Head of caudate nucleus (tissue), 42 donors: ENCODE measurements around the gene PDCD6IP.
"Not testable (repeated sequence)": the region's sequence is repeated elsewhere in the genome, so short reads cannot be mapped to it uniquely, and the experiment has no call there.

Source experiments
- DNase-seq, 42 donors: peaks; one replicate each; pipeline versions ENCODE4 v3.0.0 to v3.0.0-alpha.2; 2020 to 2021; ENCODE audit warnings: mixed read lengths in 7 of 42
- intact Hi-C: fragments of 100-400 bp; cut with DNase I; formaldehyde crosslinking; loops from one replicate; pipeline ENCODE4 v1.15.0; 2022

The PDCD6IP gene, protein sequence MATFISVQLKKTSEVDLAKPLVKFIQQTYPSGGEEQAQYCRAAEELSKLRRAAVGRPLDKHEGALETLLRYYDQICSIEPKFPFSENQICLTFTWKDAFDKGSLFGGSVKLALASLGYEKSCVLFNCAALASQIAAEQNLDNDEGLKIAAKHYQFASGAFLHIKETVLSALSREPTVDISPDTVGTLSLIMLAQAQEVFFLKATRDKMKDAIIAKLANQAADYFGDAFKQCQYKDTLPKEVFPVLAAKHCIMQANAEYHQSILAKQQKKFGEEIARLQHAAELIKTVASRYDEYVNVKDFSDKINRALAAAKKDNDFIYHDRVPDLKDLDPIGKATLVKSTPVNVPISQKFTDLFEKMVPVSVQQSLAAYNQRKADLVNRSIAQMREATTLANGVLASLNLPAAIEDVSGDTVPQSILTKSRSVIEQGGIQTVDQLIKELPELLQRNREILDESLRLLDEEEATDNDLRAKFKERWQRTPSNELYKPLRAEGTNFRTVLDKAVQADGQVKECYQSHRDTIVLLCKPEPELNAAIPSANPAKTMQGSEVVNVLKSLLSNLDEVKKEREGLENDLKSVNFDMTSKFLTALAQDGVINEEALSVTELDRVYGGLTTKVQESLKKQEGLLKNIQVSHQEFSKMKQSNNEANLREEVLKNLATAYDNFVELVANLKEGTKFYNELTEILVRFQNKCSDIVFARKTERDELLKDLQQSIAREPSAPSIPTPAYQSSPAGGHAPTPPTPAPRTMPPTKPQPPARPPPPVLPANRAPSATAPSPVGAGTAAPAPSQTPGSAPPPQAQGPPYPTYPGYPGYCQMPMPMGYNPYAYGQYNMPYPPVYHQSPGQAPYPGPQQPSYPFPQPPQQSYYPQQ

DNA sequence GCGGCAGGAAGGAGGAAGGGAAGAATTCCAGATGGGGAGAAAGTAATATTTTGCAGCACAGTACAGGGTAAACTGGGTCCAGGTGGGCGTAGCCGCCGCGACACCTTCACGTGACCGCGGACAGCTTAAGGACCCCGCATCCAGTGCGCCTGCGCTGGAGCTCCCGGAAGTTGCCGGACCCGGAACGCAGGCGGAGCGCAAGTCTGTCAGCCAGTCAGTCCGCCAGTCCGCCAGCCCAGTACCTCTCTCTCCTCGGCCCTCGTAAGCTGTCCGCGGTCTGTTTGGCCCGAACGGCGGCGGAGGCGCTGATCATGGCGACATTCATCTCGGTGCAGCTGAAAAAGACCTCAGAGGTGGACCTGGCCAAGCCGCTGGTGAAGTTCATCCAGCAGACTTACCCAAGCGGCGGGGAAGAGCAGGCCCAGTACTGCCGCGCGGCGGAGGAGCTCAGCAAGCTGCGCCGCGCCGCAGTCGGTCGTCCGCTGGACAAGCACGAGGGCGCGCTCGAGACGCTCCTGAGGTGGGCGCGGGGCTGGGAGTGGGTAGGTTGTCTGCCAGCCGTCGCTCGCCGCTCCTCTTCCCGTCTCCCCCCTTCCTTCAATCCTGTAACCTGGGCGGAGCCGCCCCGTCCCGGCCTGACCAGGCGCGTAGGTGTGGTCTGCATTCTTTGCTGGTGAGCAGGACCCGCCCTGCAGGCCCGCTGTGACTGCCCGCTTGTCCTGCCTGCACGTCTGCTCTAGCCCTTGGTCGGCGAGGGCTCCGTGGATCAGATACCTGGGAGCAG lies at the start of gene PDCD6IP:
TSS of gene PDCD6IP (plus strand) at position 213 of the 784 bp plus-strand sequence. CDS start at position 312, 99 bp downstream.
- intact Hi-C loops: loop anchor here (5.0 kb wide), 1 partner anchor 356 kb away; the partner anchor contains the start of gene UBP1

GRCh38 chr3:33749546-33750210 lies 48.8 kb upstream of the PDCD6IP start:
- intact Hi-C loops: no loop called here
- DNase-seq: no peak

More for the DNA sequence above, at the start of gene PDCD6IP:
- peak; percentile 84 to 97 (median 93) for DNase-seq

DNA sequence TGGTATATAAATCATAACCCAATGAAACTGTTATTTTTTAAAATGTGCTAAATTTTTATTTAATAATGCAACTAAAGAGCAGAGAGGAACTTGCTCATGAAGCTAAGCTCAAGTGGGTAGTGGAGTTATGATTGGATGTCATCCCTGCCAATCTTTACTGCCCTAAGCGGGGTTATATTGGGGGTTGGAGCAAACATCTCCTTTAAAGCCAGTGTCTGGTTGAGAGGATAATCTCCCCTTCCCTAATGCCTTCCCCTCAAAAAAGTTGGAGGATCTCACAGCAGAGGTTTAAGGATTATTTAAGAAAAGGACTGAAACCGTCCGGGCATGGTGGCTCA lies 48.2 kb upstream of the PDCD6IP start:
- intact Hi-C loops: no loop called here

GRCh38 chr3:33751336-33751735 lies 47.1 kb upstream of the PDCD6IP start:
- no peak for DNase-seq
- intact Hi-C loops: no loop called here

More for the DNA sequence above, 48.2 kb upstream of the PDCD6IP start:
- DNase-seq: no peak

DNA sequence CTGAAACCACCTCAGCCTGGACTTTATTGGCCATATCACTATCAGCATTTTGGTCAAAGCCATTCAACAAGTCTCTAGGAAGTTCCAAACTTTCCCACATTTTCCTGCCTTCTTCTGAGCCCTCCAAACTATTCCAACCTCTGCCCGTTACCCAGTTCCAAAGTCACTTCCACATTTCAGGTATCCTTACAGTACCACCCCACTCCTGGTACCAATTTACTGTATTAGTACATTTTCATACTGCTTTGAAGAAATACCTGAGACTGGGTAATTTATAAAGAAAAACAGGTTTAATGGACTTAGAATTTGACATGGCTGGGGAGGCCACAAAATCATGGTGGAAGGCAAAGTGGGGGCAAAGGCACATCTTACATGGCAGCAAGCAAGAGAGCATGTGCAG lies 44.0 kb upstream of the PDCD6IP start:
- not testable (repeated sequence) for DNase-seq

GRCh38 chr3:33758281-33758680 lies 40.1 kb upstream of the PDCD6IP start:
- no peak for DNase-seq
- intact Hi-C loops: no loop called here

More for the DNA sequence above, 44.0 kb upstream of the PDCD6IP start:
- intact Hi-C loops: not testable (repeated sequence)

DNA sequence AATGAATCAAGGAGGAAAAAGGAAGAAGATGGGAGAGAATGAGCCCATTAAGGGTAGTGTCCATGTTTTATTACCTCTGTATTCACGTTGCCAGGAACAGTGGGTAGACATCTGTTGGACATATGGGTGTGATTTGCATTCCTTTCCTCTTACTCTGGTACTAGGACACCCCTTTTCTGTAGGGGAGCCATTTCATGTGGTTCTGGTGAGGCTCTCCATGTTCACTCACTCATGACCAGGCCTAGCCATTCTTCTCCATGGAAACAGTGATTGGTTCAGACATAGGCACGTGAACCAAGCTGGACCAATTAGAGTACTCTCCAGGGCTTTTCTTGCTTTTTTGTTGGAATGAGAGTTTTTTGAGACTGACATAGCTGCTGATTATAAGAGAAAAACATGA lies 39.6 kb upstream of the PDCD6IP start:
- no peak for DNase-seq
- intact Hi-C loops: no loop called here

- no peak for DNase-seq
- intact Hi-C loops: no loop called here
Measured at GRCh38 chr3:33768578-33769330, 29.7 kb upstream of the PDCD6IP start.

DNA sequence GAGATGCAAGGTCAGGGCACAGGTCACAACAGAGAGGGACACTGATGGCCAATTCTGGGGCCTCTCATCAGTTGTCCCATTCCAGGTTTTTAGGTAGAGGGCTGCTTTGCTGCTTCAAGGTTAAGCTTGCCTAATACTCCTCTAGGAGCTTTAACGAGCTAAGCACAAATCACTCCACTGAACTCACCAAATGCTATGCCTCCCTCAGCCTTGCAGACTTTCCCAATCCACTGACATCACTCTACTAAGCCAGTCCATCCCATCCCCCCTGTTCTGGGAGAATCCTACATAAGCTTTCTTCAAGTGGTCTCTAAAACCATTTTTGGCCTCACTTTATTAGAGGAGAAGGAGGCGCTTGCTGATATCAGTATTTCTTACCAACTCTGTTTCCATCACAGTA lies 24.8 kb upstream of the PDCD6IP start:
- intact Hi-C loops: loop anchor here (10.0 kb wide), 1 partner anchor 49 kb away; no protein-coding TSS in a partner anchor
- DNase-seq: no peak

GRCh38 chr3:33775363-33775762 lies 23.1 kb upstream of the PDCD6IP start:
- DNase-seq: no peak
- intact Hi-C loops: loop anchor here (10.0 kb wide), 1 partner anchor 51 kb away; no protein-coding TSS in a partner anchor

GRCh38 chr3:33777996-33778395 lies 20.4 kb upstream of the PDCD6IP start:
- DNase-seq: no peak
- intact Hi-C loops: loop anchor here (10.0 kb wide), 1 partner anchor 53 kb away; no protein-coding TSS in a partner anchor

GRCh38 chr3:33779751-33780150 lies 18.7 kb upstream of the PDCD6IP start:
- intact Hi-C loops: loop anchor here (10.0 kb wide), 1 partner anchor 55 kb away; no protein-coding TSS in a partner anchor
- no peak for DNase-seq

DNA sequence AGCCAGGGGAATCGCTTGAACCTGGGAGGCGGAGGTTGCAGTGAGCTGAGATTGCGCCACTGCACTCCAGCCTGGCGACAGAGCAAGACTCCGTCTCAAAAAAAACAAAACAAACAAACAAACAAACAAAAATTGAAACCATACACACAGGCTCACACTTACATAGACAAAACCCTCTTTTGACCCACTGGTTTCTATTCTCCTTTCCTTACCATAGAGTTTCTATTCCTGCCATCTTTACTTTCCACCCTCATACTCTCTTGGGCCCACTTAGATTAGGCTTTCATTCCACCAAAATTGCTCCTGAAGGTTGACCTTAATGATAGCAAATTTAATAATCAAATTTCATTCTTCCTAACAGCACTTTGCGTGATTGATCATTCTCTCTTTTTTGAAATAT lies 17.0 kb upstream of the PDCD6IP start:
- DNase-seq, intact Hi-C loops: not testable (repeated sequence)

DNA sequence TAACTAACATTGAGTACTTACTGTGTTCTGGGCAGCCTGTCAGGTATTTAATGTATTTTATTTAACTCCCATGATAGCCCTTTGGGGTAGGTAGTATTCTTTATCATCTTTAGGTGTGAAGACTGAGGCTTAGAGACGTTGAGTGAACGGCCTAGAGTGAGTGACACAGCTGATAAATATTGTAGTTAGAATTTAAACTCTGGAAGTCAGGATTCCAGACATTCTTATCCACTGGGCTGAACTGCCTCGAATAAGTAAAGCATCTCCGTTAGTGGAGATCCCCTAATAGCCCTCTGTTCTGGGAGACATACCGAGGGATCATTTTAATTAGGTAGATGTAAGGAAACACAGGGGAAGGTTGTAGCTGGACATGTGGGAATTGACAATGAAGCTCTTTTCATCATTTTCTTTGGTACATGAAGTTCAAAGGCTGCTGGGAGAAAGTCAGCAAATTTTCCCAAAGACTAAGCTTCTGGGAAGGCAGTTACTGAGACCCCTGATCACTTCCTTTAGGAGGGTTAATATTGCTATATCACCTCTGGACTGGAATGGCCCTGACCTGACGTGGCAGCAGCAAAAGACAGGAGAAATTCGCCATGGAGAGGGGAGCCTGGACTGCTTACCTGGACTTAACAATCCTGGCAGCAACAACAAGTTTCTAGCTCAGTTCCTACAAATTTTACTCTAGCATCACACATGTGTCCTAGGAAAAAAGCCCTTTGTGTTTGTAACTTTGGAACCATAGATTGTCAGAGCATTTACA lies 11.7 kb upstream of the PDCD6IP start:
- intact Hi-C loops: no loop called here
- DNase-seq: no peak

- intact Hi-C loops: no loop called here
- DNase-seq: peak; percentile 27 to 85 (median 60)
Measured at GRCh38 chr3:33787328-33788009, 11.0 kb upstream of the PDCD6IP start.

DNA sequence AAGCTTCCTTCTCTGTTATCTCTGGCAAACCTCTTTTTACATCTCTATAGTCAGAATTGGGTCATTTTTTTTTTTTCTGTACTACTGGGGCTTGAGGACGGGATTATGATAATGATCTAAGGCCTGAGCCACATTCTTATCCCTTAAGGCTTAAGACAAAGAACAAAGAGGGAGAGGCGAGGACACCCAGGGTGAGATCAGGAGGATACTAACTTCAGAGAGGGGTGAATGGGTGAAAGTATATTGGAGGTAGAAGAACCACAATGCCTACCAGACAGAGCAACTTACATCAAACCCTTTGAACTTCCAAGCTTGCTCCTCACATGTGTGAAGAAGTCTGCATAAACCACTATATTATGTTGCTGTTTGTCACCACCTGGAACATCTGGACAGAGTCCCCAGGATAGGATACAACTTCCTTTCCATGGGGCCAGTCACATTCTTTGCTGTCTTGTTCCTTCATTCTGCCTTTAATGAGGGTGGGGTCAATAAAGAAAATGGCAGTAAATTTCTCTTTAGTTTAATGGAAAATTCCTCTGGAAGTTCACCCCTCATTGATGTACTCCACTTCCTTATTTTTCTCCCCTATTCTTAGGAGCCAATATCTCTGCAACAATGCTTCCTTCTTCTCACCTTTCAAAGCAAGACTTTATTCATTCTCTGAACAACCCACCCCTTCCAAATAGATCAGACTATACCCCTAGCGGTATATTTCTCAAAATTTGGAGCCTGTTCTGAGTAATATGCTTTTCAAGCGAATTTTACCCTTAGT lies 9.1 kb upstream of the PDCD6IP start:
- intact Hi-C loops: no loop called here
- DNase-seq: no peak
